ENCODE measurements around the gene SFXN3. TPM values are rescaled to one million over a fixed set of nuclear protein-coding genes. Genes with fewer than 3 reads are reported as not detected.

Gene SFXN3
- total RNA-seq, 1 donor from 2014 or later: 16.1 TPM

GRCh38 chr10:101002456-101002855 is 28.6 kb upstream of the SFXN3 start:
- FAIRE-seq: no peak

GRCh38 chr10:101003639-101004206 is 27.3 kb upstream of the SFXN3 start:
- Histone ChIP-seq H3K27me3 (ENCODE audit: control insufficient read depth, insufficient read depth, low read length) (no peaks in the 10 kb centered on the region), H3K4me3 (ENCODE audit: low read depth, low read length) (no peak overlapping the region), H3K36me3 (ENCODE audit: control insufficient read depth, insufficient read depth, low read length) (peaks cover 21% of the 10 kb centered on the region)
- FAIRE-seq: no peak
- no peak for DNase-seq (ENCODE audit: low read depth)
- no peak for TF ChIP-seq CTCF (IDR thresholded peaks at IDR 0.05; ENCODE audit: insufficient read depth, low read length, severe bottlenecking)

More at GRCh38 chr10:101002456-101002855, 28.6 kb upstream of the SFXN3 start:
- peaks cover 21% of the 10 kb centered on the region for H3K36me3 ChIP-seq (ENCODE audit: control insufficient read depth, insufficient read depth, low read length)
- no peak for TF ChIP-seq CTCF (IDR thresholded peaks at IDR 0.05; ENCODE audit: insufficient read depth, low read length, severe bottlenecking)
- DNase-seq (ENCODE audit: low read depth): no peak
- H3K4me3 ChIP-seq (ENCODE audit: low read depth, low read length): no peak overlapping the region
- H3K27me3 ChIP-seq (ENCODE audit: control insufficient read depth, insufficient read depth, low read length): no peaks in the 10 kb centered on the region

- DNase-seq (ENCODE audit: low read depth) (no peak), FAIRE-seq (no peak)
- no peak overlapping the region for H3K4me3 ChIP-seq (ENCODE audit: low read depth, low read length)
- no peaks in the 10 kb centered on the region for H3K27me3 ChIP-seq (ENCODE audit: control insufficient read depth, insufficient read depth, low read length)
- no peak for TF ChIP-seq CTCF (IDR thresholded peaks at IDR 0.05; ENCODE audit: insufficient read depth, low read length, severe bottlenecking)
- H3K36me3 ChIP-seq (ENCODE audit: control insufficient read depth, insufficient read depth, low read length): peaks cover 21% of the 10 kb centered on the region
Observed at GRCh38 chr10:101005361-101005760, 25.7 kb upstream of the SFXN3 start.

GRCh38 chr10:101005869-101006567 is 25.0 kb upstream of the SFXN3 start:
- no peak for TF ChIP-seq CTCF (IDR thresholded peaks at IDR 0.05; ENCODE audit: insufficient read depth, low read length, severe bottlenecking)
- H3K27me3 ChIP-seq (ENCODE audit: control insufficient read depth, insufficient read depth, low read length): no peaks in the 10 kb centered on the region
- no peak overlapping the region for H3K4me3 ChIP-seq (ENCODE audit: low read depth, low read length)
- peaks cover 21% of the 10 kb centered on the region for H3K36me3 ChIP-seq (ENCODE audit: control insufficient read depth, insufficient read depth, low read length)
- DNase-seq (ENCODE audit: low read depth) (no peak), FAIRE-seq (no peak)

- no peak for FAIRE-seq
- peaks cover 21% of the 10 kb centered on the region for H3K36me3 ChIP-seq (ENCODE audit: control insufficient read depth, insufficient read depth, low read length)
Observed at GRCh38 chr10:101006593-101007098, 24.4 kb upstream of the SFXN3 start.

More at GRCh38 chr10:101006593-101007098, 24.4 kb upstream of the SFXN3 start:
- no peak for TF ChIP-seq CTCF (IDR thresholded peaks at IDR 0.05; ENCODE audit: insufficient read depth, low read length, severe bottlenecking)
- Histone ChIP-seq H3K27me3 (ENCODE audit: control insufficient read depth, insufficient read depth, low read length) (no peaks in the 10 kb centered on the region), H3K4me3 (ENCODE audit: low read depth, low read length) (no peak overlapping the region)
- no peak for DNase-seq (ENCODE audit: low read depth)

Data from bronchial epithelial cell (primary cell).